Measurements from ENCODE around the gene ARHGEF6.
"Not testable (repeated sequence)": the region's sequence is repeated elsewhere in the genome, so short reads cannot be mapped to it uniquely, and the experiment has no call there.

The ARHGEF6 gene

GRCh38 chrX:136780763-136781162 lies at the start of gene ARHGEF6:
TSS of gene ARHGEF6 (minus strand) at chrX:136780932. CDS start at chrX:136780882, 50 bp downstream.
- no peak for DNase-seq

GRCh38 chrX:136829413-136829812 lies 48.7 kb upstream of the ARHGEF6 start:
- DNase-seq = no peak

- no peak for DNase-seq
These were observed 48.1 kb upstream of the ARHGEF6 start for GRCh38 chrX:136828830-136829229.

- peak; percentile 15 for DNase-seq
These were observed 46.3 kb upstream of the ARHGEF6 start for GRCh38 chrX:136827026-136827425.

- no peak for DNase-seq
These were observed 45.0 kb upstream of the ARHGEF6 start for GRCh38 chrX:136825771-136826170.

- DNase-seq = no peak
These were observed 42.4 kb upstream of the ARHGEF6 start for GRCh38 chrX:136823175-136823574.

GRCh38 chrX:136822337-136823095 lies 41.8 kb upstream of the ARHGEF6 start:
- no peak for DNase-seq

- DNase-seq = not testable (repeated sequence)
These were observed 39.0 kb upstream of the ARHGEF6 start for GRCh38 chrX:136819756-136820155.

- no peak for DNase-seq
These were observed 38.4 kb upstream of the ARHGEF6 start for GRCh38 chrX:136819031-136819703.

GRCh38 chrX:136816975-136817374 lies 36.2 kb upstream of the ARHGEF6 start:
- DNase-seq = no peak

GRCh38 chrX:136814847-136815750 lies 34.4 kb upstream of the ARHGEF6 start:
- no peak for DNase-seq

GRCh38 chrX:136812286-136812685 lies 31.6 kb upstream of the ARHGEF6 start:
- DNase-seq = no peak

- DNase-seq = no peak
These were observed 29.8 kb upstream of the ARHGEF6 start for GRCh38 chrX:136810493-136810892.

- DNase-seq = no peak
These were observed 26.2 kb upstream of the ARHGEF6 start for GRCh38 chrX:136806891-136807410.

- DNase-seq = no peak
These were observed 21.8 kb upstream of the ARHGEF6 start for GRCh38 chrX:136802515-136802914.

- DNase-seq = no peak
These were observed 17.1 kb upstream of the ARHGEF6 start for GRCh38 chrX:136797787-136798186.

- DNase-seq = not testable (repeated sequence)
These were observed 14.4 kb upstream of the ARHGEF6 start for GRCh38 chrX:136795132-136795531.

- DNase-seq = not testable (repeated sequence)
These were observed 13.9 kb upstream of the ARHGEF6 start for GRCh38 chrX:136794660-136795059.

GRCh38 chrX:136794080-136794479 lies 13.3 kb upstream of the ARHGEF6 start:
- DNase-seq = peak; percentile 56

GRCh38 chrX:136789856-136790255 lies 9.1 kb upstream of the ARHGEF6 start:
- no peak for DNase-seq

- no peak for DNase-seq
These were observed 3.5 kb upstream of the ARHGEF6 start for GRCh38 chrX:136784231-136784630.

GRCh38 chrX:136783159-136783558 lies 2.4 kb upstream of the ARHGEF6 start:
- DNase-seq = no peak

GRCh38 chrX:136781180-136781797 lies 557 bp upstream of the ARHGEF6 start:
- no peak for DNase-seq

Measured in COR-L47 (cell line).